ENCODE data around the gene CLIC4. TPM values are rescaled to one million over a fixed set of nuclear protein-coding genes. Genes with fewer than 3 reads are reported as not detected.
"Not testable (repeated sequence)": the region's sequence is repeated elsewhere in the genome, so short reads cannot be mapped to it uniquely, and the experiment has no call there.

The CLIC4 gene
- total RNA-seq, 1 donor from 2014 or later = 164 TPM

DNA sequence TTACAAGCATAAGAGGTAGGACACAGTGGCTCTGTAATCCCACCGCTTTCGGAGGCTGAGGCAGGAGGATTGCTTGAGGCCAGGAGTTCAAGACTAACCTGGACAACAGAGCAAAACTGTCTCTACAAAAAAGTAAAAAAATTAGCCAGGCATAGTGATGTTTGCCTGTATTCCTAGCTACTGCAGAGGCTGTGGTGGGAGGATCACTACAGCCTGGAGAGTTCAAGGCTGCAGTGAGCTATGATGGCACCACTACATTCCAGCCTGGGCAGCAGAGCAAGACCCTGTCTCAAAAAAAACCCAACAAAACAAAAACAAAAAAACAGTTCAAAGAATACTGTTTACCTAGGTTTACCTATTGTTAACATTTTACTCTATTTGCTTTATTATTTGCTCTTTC, 37.4 kb downstream of the CLIC4 start:
- TF ChIP-seq POLR2AphosphoS5 (IDR thresholded peaks at IDR 0.05; ENCODE audit: insufficient read depth in 1 of 2, low read depth in 1 of 2) (no peak), POLR2A (IDR thresholded peaks at IDR 0.05) (no peak)
- TF ChIP-seq, protein P1, sequence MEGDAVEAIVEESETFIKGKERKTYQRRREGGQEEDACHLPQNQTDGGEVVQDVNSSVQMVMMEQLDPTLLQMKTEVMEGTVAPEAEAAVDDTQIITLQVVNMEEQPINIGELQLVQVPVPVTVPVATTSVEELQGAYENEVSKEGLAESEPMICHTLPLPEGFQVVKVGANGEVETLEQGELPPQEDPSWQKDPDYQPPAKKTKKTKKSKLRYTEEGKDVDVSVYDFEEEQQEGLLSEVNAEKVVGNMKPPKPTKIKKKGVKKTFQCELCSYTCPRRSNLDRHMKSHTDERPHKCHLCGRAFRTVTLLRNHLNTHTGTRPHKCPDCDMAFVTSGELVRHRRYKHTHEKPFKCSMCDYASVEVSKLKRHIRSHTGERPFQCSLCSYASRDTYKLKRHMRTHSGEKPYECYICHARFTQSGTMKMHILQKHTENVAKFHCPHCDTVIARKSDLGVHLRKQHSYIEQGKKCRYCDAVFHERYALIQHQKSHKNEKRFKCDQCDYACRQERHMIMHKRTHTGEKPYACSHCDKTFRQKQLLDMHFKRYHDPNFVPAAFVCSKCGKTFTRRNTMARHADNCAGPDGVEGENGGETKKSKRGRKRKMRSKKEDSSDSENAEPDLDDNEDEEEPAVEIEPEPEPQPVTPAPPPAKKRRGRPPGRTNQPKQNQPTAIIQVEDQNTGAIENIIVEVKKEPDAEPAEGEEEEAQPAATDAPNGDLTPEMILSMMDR (IDR thresholded peaks at IDR 0.05) = no peak
- no peak overlapping the region for H3K27ac ChIP-seq
- H3K27me3 ChIP-seq = no peaks in the 10 kb centered on the region
- H3K4me1 ChIP-seq = peaks cover 31% of the 10 kb centered on the region
- H3K36me3 ChIP-seq = no peaks in the 10 kb centered on the region
- intact Hi-C loops (cut with DNase I) = no loop called here
- no peak overlapping the region for H3K4me3 ChIP-seq
- DNase-seq (ENCODE audit: extremely low spot score in 2 of 2) = no peak
- no peaks in the 10 kb centered on the region for H3K9me3 ChIP-seq

DNA sequence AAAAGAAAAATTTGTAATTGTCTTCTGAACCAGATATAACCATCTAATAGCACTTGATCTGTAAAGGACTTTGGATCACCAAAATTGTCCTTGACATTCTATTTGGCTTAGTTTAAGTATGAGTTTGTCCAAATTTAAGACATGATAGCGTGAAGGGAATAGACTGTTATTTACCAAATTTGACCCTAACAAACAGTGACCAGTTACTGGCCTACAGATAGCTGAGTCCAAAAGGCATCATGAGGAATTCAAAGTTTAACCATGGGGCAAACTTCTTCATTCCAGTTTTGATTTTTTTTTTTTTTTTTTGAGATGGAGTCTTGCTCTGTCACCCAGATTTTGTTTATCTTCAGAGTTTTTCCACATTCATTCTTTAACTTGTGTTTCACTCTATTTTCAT, 38.5 kb downstream of the CLIC4 start:
- intact Hi-C loops (cut with DNase I) = no loop called here
- Histone ChIP-seq H3K27ac (no peak overlapping the region), H3K4me3 (no peak overlapping the region), H3K36me3 (no peaks in the 10 kb centered on the region), H3K9me3 (no peaks in the 10 kb centered on the region), H3K4me1 (peaks cover 23% of the 10 kb centered on the region), H3K27me3 (no peaks in the 10 kb centered on the region)
- DNase-seq (ENCODE audit: extremely low spot score in 2 of 2) = no peak
- TF ChIP-seq POLR2A (IDR thresholded peaks at IDR 0.05) (no peak), POLR2AphosphoS5 (IDR thresholded peaks at IDR 0.05; ENCODE audit: insufficient read depth in 1 of 2, low read depth in 1 of 2) (no peak)
- TF ChIP-seq, protein P1 (IDR thresholded peaks at IDR 0.05) = no peak

DNA sequence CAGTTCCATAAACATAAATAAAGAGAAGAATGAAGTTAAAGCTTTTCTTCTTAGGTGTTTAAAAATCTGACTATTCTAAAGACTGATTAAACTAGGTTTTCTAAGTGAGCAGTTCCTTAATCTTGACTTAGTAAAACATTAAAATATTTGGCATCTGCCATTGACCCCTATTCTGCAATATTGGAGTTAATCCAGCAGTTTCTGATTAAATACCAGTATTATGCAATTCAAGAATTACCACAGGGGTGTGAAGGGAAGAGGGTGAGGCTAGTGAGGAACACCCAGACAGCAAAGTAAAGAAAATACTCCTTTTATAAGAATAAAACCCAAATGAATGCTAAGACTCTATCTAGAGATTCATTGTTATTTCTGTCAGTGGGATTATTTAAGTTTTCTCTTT, 40.9 kb downstream of the CLIC4 start:
- Histone ChIP-seq H3K27me3 (no peaks in the 10 kb centered on the region), H3K27ac (peak overlapping the region; percentile 36), H3K4me3 (no peak overlapping the region), H3K36me3 (no peaks in the 10 kb centered on the region), H3K9me3 (no peaks in the 10 kb centered on the region), H3K4me1 (peaks cover 21% of the 10 kb centered on the region)
- no peak for DNase-seq (ENCODE audit: extremely low spot score in 2 of 2)
- intact Hi-C loops (cut with DNase I) = no loop called here
- TF ChIP-seq POLR2AphosphoS5 (IDR thresholded peaks at IDR 0.05; ENCODE audit: insufficient read depth in 1 of 2, low read depth in 1 of 2) (peak in 1 of 2 donors; percentile 28), POLR2A (IDR thresholded peaks at IDR 0.05) (no peak)

DNA sequence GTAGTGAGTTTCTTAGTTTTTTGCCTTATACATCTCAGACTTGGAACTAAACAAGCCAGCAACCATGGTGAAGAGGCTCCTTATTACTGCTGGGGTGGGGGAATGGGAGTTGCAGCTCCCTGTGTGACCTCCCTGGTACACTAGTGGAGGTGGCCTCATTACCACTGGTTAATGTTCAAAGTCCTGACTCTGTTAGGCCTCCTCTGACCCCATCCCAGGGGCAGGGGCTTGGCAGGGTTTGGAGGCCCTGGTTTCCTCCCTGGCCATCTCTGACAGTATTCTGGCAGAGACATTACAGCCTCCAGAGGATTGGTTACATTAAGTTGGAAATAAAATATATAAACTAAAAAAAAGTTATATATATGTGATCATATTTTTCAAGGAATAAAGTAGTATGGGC, 45.2 kb downstream of the CLIC4 start:
- no peaks in the 10 kb centered on the region for H3K36me3 ChIP-seq

DNA sequence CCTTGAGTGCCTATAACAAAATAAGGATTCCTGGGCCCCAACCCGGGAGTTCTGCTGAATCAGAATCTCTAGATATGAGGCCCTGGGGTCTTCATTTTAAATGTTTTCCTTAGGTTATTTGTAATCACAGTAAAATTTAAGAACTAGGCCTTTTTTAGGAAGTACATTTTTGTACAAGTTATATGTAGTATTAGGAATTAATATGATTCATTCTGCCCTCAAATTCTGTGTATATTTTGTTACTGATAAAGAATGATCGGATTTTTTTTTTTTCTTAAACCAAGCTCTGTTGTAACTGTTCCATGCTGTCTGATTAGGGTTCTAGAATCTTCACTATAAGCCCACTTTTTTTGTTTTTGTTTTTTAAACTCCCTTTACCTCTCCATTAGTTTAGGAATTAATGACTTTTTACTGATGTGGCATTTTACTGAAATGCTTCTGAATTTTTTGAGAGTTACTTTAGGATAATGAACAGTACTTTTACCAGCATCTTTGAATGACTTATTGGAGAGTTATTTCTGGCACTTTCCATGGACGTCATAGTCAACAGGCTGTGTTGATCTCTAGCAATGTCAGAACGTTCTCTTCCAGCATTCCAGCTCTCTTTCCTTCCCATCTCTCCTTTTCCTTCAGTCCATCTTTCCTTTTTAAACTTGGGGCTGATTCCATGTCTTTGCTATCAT, 48.3 kb downstream of the CLIC4 start:
- intact Hi-C loops (cut with DNase I) = no loop called here
- no peak for DNase-seq (ENCODE audit: extremely low spot score in 2 of 2)
- TF ChIP-seq POLR2A (IDR thresholded peaks at IDR 0.05) (no peak), POLR2AphosphoS5 (IDR thresholded peaks at IDR 0.05; ENCODE audit: insufficient read depth in 1 of 2, low read depth in 1 of 2) (peak; percentile 34 to 89)
- Histone ChIP-seq H3K36me3 (no peaks in the 10 kb centered on the region), H3K27ac (peak overlapping the region; percentile 73), H3K4me3 (no peak overlapping the region), H3K4me1 (peaks cover 48% of the 10 kb centered on the region), H3K27me3 (no peaks in the 10 kb centered on the region), H3K9me3 (no peaks in the 10 kb centered on the region)

More for the DNA sequence above, 45.2 kb downstream of the CLIC4 start:
- Histone ChIP-seq H3K27me3 (no peaks in the 10 kb centered on the region), H3K4me3 (no peak overlapping the region), H3K4me1 (peaks cover 45% of the 10 kb centered on the region), H3K9me3 (no peaks in the 10 kb centered on the region), H3K27ac (no peak overlapping the region)
- no peak for DNase-seq (ENCODE audit: extremely low spot score in 2 of 2)
- intact Hi-C loops (cut with DNase I) = no loop called here
- TF ChIP-seq POLR2A (IDR thresholded peaks at IDR 0.05) (no peak), POLR2AphosphoS5 (IDR thresholded peaks at IDR 0.05; ENCODE audit: insufficient read depth in 1 of 2, low read depth in 1 of 2) (no peak)
- TF ChIP-seq, protein P1 (IDR thresholded peaks at IDR 0.05) = no peak

DNA sequence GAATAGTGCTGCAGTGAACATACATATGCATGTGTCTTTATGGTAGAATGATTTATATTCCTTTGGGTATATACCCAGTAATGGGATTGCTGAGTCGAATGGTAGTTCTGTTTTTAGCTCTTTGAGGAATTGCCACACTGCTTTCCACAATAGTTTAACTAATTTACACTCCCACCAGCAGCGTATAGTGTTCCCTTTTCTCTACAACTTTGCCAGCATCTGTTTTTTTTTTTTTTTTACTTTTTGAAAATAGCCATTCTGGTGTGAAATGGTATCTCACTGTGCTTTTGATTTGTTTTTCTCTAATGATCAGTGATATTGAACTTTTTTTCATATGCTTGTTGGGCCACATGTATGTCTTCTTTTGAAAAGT, 48.9 kb downstream of the CLIC4 start:
- H3K4me3 ChIP-seq; DNase-seq (ENCODE audit: extremely low spot score in 2 of 2); H3K27me3 ChIP-seq; H3K36me3 ChIP-seq; H3K9me3 ChIP-seq; intact Hi-C loops (cut with DNase I): not testable (repeated sequence)
- Histone ChIP-seq H3K4me1 (peaks cover 47% of the 10 kb centered on the region), H3K27ac (peak overlapping the region; percentile 73)
